ENCODE data around the gene PSMD7. TPM values are rescaled to one million over a fixed set of nuclear protein-coding genes. Genes with fewer than 3 reads are reported as not detected.
"Not testable (repeated sequence)": the region's sequence is repeated elsewhere in the genome, so short reads cannot be mapped to it uniquely, and the experiment has no call there.

Gene PSMD7
- polyA plus RNA-seq, 12 donors = 57.6 to 104 (median 93.7) TPM; not detected in 1

DNA sequence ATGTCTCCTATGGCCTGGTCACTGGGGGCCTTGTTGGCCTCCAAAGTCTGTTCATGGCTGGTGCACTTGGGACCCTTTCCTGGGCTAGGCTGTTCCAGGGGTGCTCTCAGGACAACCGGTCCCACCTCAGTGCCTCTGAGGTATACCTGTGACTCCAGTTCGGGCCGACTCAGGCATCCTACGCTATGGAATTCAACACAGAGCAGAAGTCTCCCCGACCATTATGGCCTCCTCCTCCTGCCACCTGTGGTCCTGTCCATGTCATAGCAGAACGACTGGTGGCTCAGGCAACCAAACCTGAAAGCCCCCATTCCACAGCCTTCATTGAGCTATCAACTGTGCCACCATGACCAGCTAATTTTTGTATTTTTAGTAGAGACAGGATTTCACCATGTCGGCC is 8.5 kb upstream of the PSMD7 start:
- DNase-seq = no peak

GRCh38 chr16:74290356-74290755 is 6.3 kb upstream of the PSMD7 start:
- no peak for DNase-seq

GRCh38 chr16:74291176-74291575 is 5.4 kb upstream of the PSMD7 start:
- no peak for DNase-seq

DNA sequence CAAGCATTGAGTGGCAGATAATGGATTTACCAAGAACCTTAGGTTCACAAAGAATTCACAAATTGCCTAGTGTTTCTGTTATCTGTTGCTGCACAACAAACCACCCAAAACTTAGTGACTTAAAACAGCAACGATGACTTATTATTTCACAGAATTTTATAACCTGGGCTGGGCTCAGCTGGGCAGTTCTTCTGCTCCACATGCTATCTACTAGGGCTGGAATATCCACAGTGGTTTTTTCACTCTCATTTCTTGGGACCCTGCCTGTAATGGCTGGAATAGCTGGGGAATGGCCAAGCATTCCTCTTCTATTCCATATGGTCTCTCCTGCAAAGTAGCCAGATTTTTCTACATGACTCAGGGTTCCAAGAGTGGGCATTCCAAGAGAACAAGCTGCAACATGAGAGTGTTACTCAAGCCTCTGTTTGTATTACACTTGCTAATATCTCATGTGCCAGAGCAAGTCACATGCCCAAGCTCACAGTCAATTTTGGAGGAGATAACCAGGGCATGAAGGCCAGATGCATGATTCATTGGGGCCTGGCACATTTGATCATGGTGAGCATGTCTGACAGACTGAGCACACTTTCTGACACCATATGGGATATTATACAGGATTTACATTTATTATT is 4.9 kb upstream of the PSMD7 start:
- DNase-seq = no peak

- no peak for DNase-seq
Measured at GRCh38 chr16:74296104-74296431, 546 bp upstream of the PSMD7 start.

DNA sequence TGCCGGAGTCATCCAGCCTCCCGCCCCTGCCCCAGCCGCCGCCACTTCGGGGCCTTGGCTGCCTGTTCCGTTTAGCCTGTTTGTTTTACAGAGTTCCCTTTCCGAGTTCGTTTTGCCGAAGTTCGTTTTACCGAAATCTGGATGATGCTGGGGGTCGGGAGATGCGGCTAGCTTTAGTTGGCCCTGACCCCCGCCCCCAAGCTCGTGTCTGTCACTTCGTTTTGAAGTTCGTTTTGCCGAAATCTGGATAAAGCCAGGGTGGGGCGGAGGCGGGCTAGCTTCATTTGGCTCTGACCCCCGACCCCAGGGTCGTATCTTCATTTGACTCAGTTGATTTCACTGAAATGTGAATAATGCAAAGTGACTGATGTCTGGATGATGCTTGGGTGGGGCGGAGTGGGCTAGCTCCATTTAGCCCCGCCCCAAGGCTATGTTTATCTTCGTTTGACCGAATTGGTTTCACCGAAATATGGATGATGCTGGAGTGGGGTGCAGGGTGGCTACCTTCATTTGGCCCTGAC is 591 bp downstream of the PSMD7 start:
- peak; percentile 8 for DNase-seq

DNA sequence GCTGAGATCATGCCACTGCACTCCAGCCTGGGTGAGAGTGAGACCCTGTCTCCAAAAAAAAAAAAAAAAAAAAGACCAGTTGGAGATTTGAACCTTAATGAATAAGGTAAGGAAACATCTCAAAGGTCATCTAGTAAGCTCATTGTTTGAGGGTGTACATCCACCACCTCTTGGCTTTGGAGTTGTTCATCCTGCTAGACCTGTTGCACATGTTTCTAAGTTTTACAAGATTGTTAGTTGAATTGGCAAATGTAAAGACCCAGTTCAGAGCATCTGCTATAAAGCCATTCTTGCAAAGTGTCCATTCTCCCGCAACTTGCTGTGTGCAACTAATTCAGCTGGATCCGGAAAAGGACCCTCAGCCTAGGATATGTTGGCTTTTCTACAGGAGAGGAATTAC is 1.5 kb downstream of the PSMD7 start:
- DNase-seq = no peak

DNA sequence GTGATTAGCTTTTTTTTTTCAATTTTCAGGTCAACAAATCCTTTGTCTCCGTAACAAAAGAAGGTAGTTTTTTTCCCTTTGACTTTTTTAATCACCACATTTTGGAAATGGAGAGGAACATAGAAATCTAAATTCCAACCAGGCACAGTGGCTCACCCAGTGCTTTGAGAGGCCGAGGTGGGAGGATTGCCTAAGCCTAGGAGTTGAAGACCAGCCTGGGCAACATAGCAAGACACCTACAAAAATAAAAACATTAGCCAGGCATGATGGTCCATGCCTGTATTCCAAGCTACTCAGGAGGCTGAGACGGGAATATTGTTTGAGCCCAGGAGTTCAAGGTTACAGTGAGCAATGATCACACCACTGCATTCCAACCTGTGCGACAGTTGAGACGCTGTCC is 5.7 kb downstream of the PSMD7 start:
- no peak for DNase-seq

DNA sequence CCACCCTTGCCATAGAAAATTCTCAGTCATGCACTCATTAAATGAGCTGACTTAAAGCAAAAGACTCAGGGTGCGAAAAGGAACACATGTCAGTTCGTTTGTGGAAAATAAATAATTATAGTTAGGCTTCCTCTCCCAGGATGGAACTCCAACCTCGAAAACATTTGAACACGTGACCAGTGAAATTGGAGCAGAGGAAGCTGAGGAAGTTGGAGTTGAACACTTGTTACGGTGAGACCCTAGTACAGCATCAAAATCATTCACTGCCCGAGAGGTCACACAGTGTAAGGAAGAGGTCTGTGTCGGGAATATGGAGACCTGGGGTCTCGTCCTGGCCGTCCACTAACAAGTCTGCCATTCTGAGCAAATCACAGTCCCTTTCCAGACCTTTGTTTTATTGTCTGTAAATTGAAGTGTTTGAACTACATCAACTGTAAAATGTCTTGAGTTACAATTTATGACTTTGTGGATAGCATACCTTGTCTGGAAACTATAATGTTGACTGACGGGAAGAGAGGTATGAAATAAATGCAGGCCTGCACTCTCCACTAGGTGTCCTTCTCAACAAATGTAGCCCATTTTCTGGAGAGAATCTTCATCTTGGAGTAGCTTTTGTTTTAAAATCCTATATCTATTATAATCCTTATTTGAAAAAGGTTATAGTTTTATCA is 7.7 kb downstream of the PSMD7 start:
- no peak for DNase-seq

GRCh38 chr16:74304835-74305176 is 8.2 kb downstream of the PSMD7 start:
- DNase-seq = no peak

GRCh38 chr16:74305281-74305680 is 8.7 kb downstream of the PSMD7 start:
- DNase-seq = no peak

DNA sequence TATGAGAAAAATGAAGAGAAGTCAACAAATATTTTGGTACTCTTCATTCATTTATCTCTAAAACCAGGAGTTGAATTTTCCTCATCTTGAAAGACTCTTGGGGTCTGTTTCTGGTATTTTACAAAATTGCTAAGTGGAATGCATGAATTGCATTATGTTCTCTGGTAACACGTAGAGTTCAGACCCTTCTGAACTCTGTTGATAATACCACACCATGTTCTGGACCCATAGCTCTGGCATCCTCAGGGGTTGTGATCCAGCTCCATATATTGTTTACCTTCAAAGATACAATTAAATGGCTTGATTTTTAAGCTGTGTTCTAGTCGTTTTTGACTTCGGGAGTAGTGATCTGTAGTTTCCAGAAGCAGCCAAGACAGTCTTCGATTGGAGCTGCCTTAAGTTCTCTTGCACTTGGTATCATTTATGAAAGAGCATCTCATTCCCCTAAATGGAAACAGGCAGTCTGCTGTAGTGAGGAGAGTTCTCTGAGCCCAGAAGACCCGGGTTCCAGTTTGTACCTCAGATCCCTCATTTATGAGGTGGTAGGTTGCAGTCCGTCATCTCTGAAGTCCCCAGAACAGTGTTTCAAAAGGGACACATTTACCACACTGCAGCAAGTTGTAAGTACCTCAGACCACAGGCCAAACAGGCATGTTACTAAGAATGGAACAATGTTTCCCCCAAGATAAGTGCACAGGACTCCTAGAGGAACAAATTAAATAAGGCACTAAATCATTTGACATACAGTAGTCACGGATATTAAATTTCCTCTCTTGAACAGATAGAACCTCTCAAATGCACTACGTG is 9.6 kb downstream of the PSMD7 start:
- no peak for DNase-seq

GRCh38 chr16:74307383-74307782 is 10.8 kb downstream of the PSMD7 start:
- no peak for DNase-seq

DNA sequence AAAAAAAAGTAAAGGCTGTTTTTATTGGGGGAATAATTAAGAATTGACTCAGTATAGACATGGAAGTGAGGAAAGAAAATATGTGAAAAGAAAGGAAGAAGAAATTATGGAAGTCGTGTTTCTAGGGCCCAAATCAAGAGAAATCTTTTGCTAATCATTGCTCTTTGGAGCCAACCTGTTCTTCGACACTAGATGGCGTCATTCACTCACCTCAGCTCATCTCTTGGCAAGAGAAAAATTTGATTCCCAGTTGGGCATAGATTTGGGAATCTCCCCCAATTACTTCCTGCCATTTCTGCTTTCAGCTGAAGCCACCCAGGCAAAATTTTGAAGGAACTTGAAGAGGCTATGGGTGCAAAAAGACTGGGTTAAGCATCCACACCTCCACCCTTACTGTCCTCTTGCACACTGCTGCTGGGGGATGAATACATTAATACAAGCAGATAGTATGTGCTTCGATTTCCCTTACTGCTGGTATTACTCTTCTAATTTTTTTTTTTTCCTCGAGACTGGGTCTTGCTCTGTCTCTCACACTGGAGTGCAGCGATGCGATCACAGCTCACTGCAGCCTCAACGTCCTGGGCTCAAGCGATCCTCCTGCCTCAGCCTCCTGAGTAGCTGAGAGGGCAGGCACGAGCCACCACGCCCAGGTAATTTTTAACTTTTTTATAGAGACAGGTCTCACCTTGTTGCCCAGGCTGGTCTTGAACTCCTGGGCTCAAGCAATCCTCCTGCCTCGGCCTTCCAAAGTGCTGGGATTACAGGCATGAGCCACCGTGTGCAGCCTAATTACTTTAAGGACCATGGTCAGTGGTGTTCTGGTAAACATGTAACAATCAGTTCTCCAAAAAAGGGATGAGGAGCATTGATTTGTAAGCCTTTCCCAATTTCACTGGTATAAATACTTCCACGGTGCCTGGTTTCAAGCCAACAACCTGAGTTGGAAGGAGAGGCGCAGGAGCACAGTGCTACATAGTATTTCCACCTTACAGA is 13.5 kb downstream of the PSMD7 start:
- peak; percentile 31 for DNase-seq

DNA sequence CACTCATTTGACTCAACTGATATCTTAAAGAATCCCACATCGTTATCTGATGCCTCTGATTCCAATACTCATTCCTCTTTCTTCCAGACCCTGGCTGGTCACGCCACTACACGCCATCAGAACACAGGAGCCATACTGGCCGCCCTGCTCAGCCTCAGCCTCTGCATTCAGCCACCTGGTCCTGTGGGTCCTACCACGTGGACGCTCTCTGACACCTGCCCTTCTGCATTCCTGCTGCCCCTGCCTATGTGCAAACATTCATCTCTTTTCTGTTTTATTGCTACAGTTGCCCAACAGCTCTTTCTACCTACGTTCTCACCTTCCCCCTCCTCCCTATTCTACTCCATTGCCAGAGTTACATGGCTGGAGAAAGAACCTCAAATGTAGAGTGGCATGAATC is 18.4 kb downstream of the PSMD7 start:
- DNase-seq = no peak

GRCh38 chr16:74320707-74321106 is 24.1 kb downstream of the PSMD7 start:
- DNase-seq = peak; percentile 16

DNA sequence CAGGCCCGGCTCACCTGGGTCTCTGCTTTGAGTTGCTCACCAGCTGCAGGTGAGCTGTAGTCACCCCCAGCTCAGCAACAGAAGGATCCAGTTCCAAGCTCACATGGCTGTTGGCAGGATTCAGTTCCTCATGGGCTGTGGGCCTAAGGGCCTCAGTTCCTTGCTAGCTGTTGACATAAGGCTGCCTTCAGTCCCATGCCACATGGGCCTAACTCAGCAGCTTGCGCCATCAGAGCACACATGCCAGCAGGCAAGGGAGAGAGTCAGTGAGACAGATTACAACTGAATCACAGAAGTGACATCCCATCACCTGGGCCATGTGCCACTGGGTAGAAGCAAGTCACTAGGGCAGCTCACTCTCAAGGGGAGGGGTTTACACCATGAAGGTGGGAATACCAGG is 24.7 kb downstream of the PSMD7 start:
- DNase-seq = no peak

- no peak for DNase-seq
Measured at GRCh38 chr16:74322301-74322710, 25.7 kb downstream of the PSMD7 start.

DNA sequence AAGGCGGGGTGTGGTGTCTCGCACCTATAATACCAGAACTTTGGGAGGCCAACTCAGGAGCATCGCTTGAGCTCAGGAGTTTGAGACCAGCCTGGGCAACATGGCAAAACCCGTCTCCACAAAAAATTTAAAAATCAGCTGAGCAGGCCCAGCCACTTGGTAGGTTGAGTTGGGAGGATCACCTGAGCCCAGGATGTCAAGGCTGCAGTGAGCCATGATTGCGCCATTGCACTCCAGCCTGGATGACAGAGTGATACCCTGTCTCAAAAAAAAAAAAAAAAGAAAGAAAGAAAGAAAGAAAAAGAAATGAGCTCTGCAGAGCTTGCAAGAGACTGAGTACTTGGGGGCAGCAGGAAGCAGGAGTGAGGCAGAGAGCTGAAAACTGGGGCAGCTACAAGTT is 28.2 kb downstream of the PSMD7 start:
- not testable (repeated sequence) for DNase-seq

GRCh38 chr16:74325641-74326040 is 29.0 kb downstream of the PSMD7 start:
- no peak for DNase-seq

DNA sequence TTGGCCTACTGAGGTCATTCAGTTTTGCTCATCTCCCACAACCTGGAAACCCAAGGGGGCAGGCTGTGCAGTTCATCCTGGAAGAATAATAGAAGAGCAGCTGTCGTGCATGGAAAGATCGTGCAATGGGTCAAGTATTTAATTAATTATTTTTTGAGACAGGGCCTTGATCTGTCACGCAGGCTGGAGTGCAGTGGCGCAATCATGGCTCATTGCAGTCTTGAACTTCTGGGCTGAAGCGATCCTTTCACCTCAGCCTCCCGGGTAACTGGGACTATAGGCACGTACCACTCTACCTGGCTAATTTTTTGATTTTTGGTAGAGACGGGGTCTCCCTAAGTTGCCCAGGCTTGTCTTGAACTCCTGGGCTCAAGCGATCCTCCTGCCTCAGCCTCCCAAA is 31.7 kb downstream of the PSMD7 start:
- DNase-seq = not testable (repeated sequence)

DNA sequence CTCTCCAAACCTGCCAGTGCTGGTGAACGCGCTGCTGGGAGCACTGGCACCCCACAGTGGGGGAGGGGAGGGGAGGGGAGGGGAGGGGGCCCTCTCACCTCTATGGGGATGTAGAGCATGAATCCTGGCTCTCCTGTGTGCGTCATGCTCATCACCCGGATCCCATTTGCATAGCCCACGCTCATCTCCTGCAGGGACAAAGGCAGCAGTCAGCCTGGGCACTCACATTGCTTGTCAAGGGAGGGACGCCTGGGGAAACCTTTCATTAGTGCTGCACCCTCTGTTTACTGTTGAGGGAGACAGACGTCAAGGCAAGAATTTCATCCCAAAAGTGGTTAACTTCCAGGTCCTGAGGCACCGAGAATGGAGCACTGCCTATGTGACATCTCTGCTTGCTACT is 35.9 kb downstream of the PSMD7 start:
- not testable (repeated sequence) for DNase-seq

Measured in muscle of arm (tissue), 12 donors.